IMR-90 (cell line): ENCODE results near the gene INCENP. TPM values are rescaled to one million over a fixed set of nuclear protein-coding genes. Genes with fewer than 3 reads are reported as not detected.

Experiments used
- ATAC-seq: fragments of 200-7000 bp; cut with Tn5 transposase; 2 replicates; pipeline ENCODE4 v1.9.1; 2020; ENCODE audit warnings: low read depth, mild to moderate bottlenecking, moderate library complexity
- BruUV-seq: library from RNA; stranded (reverse); fragments of 400-500 nt; replicated peaks from 2 replicates; lab custom pipeline; 2021; lab: Mats Ljungman, UMichigan
- CTCF ChIA-PET: fragments of 300-600 bp; formaldehyde crosslinking; extraction: SDS; loops from one replicate; lab custom pipeline; 2021; ENCODE audit warnings: antibody characterized with exemption; lab: Yijun Ruan, JAX
- POLR2A ChIA-PET: fragments of 300-600 bp; sonication (Branson Sonifier 250); formaldehyde crosslinking; loops from one replicate; lab custom pipeline; 2022; ENCODE audit warnings: antibody characterized with exemption; ENCODE audit not compliant: unreplicated experiment; lab: Charles Lee
- DNase-seq: peaks from one replicate; pipeline ENCODE4 v3.0.0; 2013
- H2AFZ ChIP-seq: replicated peaks from 2 replicates; pipeline ENCODE3; 2013; ENCODE audit warnings: low read length, mild to moderate bottlenecking; ENCODE audit not compliant: poor library complexity
- H2AK5ac ChIP-seq: 2 replicates; pipeline ENCODE4 v1.6.1; 2013; ENCODE audit warnings: low read depth, low read length, inconsistent platforms
- H2AK9ac ChIP-seq: replicated peaks from 2 replicates; pipeline ENCODE3; 2013; ENCODE audit warnings: mild to moderate bottlenecking, low read depth, low read length, moderate library complexity; ENCODE audit not compliant: poor library complexity
- H2BK120ac ChIP-seq: 2 replicates; pipeline ENCODE4 v1.6.1; 2013; ENCODE audit warnings: low read depth, low read length, inconsistent platforms
- H2BK15ac ChIP-seq: 3 replicates; pipeline ENCODE4 v1.6.1; 2013; ENCODE audit warnings: low read depth, low read length, inconsistent platforms
- H2BK20ac ChIP-seq: 2 replicates; pipeline ENCODE4 v1.6.1; 2013; ENCODE audit warnings: low read depth, mild to moderate bottlenecking, inconsistent platforms, low read length, moderate library complexity
- H2BK5ac ChIP-seq: 2 replicates; pipeline ENCODE4 v1.6.1; 2013; ENCODE audit warnings: mild to moderate bottlenecking, low read depth, low read length, inconsistent platforms; ENCODE audit not compliant: poor library complexity, severe bottlenecking
- H3K14ac ChIP-seq: replicated peaks from 2 replicates; pipeline ENCODE4 v1.6.1; 2013; ENCODE audit warnings: low read depth, low read length, inconsistent platforms
- H3K18ac ChIP-seq: 2 replicates; pipeline ENCODE4 v1.6.1; 2013; ENCODE audit warnings: low read depth, low read length, control low read depth
- H3K23ac ChIP-seq: 2 replicates; pipeline ENCODE4 v1.6.1; 2013; ENCODE audit warnings: low read depth, low read length, inconsistent platforms
- H3K27ac ChIP-seq: 2 replicates; pipeline ENCODE4 v1.5.1; 2013; ENCODE audit warnings: mild to moderate bottlenecking, control low read depth, low read length; ENCODE audit not compliant: insufficient read depth
- H3K27me3 ChIP-seq: 2 replicates; pipeline ENCODE4 v1.6.1; 2013; ENCODE audit warnings: low read length; ENCODE audit not compliant: control insufficient read depth, insufficient read depth
- H3K36me3 ChIP-seq: 2 replicates; pipeline ENCODE4 v1.6.1; 2013; ENCODE audit warnings: low read length, mixed read lengths; ENCODE audit not compliant: control insufficient read depth, insufficient read depth
- H3K4ac ChIP-seq: 2 replicates; pipeline ENCODE4 v1.6.1; 2013; ENCODE audit warnings: low read depth, low read length, inconsistent platforms
- H3K4me1 ChIP-seq: 2 replicates; pipeline ENCODE4 v1.6.1; 2013; ENCODE audit warnings: low read length, mixed read lengths; ENCODE audit not compliant: control insufficient read depth, insufficient read depth
- H3K4me2 ChIP-seq: 2 replicates; pipeline ENCODE4 v1.6.1; 2013; ENCODE audit warnings: low read depth, mild to moderate bottlenecking, control low read depth, low read length, moderate library complexity
- H3K4me3 ChIP-seq: 2 replicates; pipeline ENCODE4 v1.5.1; 2013; ENCODE audit warnings: low read depth, mild to moderate bottlenecking, control low read depth, low read length, moderate library complexity; ENCODE audit not compliant: insufficient read depth
- H3K56ac ChIP-seq: 2 replicates; pipeline ENCODE4 v1.6.1; 2013; ENCODE audit warnings: low read length, inconsistent platforms; ENCODE audit not compliant: insufficient read depth; ENCODE audit errors: extremely low read depth
- H3K79me1 ChIP-seq, 2 experiments: 2 replicates each; pipeline ENCODE4 v1.6.1; 2013; ENCODE audit warnings: low read length in 2 of 2, inconsistent platforms in 1 of 2, low read depth in 1 of 2
- H3K9ac ChIP-seq: 2 replicates; pipeline ENCODE4 v1.6.1; 2013; ENCODE audit warnings: low read depth, low read length, control low read depth
- H3K9me1 ChIP-seq: 2 replicates; pipeline ENCODE4 v1.6.1; 2013; ENCODE audit warnings: low read length, inconsistent platforms; ENCODE audit not compliant: insufficient read depth
- H3K9me3 ChIP-seq: 2 replicates; pipeline ENCODE4 v1.6.1; 2013; ENCODE audit warnings: low read length; ENCODE audit not compliant: control insufficient read depth, insufficient read depth
- H4K20me1 ChIP-seq: 2 replicates; pipeline ENCODE4 v1.6.1; 2013; ENCODE audit warnings: low read length, inconsistent platforms; ENCODE audit not compliant: insufficient read depth
- H4K5ac ChIP-seq: 2 replicates; pipeline ENCODE4 v1.6.1; 2013; ENCODE audit warnings: mild to moderate bottlenecking, low read depth, low read length, control low read depth
- H4K8ac ChIP-seq, 2 experiments: 2 replicates each; pipeline ENCODE4 v1.6.1; 2013; ENCODE audit warnings: low read depth in 2 of 2, low read length in 2 of 2, control low read depth in 1 of 2, inconsistent platforms in 1 of 2
- H4K91ac ChIP-seq: 2 replicates; pipeline ENCODE4 v1.6.1; 2013; ENCODE audit warnings: low read depth, low read length, inconsistent platforms; ENCODE audit not compliant: insufficient read depth
- BHLHE40 ChIP-seq: fragments of 150-350 bp; IDR thresholded peaks from 2 replicates; pipeline ENCODE4 v1.6.1; 2016; ENCODE audit warnings: mild to moderate bottlenecking, low read depth, low read length
- whole genome bisulfite sequencing, 2 experiments: methylation state at CpG; one replicate each; pipeline versions ENCODE4 v1.1.5 to v1.1.7; 2013; ENCODE audit warnings: missing lambda C conversion rate in 2 of 2; ENCODE audit not compliant: insufficient read length in 1 of 2; ENCODE audit errors: extremely low coverage in 2 of 2; 5-methylcytosine and 5-hydroxymethylcytosine counted together
- dilution Hi-C: fragments of 300-500 bp; cut with HindIII; formaldehyde crosslinking; loops from one replicate; pipeline ENCODE4 v1.14.3; 2018; ENCODE audit warnings: low sequenced_read_pairs; ENCODE audit not compliant: unreplicated experiment
- in situ Hi-C: fragments of 300-500 bp; cut with MboI; formaldehyde crosslinking; loops from 3 replicates; pipeline ENCODE4 v1.14.3; 2019; ENCODE audit warnings: low sequenced_read_pairs, inconsistent platforms, mixed read lengths
- intact Hi-C: fragments of 100-400 bp; cut with micrococcal nuclease; formaldehyde crosslinking; loops from 2 replicates; pipeline ENCODE4 v1.10.0; 2022
- polyA plus RNA-seq, 3 experiments: library from polyadenylated mRNA; depleted of rRNA; stranded (reverse); fragments of >200 nt; gene quantifications; 2 replicates each; pipeline ENCODE4 v1.2.3, GENCODE V29; 2012; ENCODE audit warnings: low replicate concordance in 1 of 3
- total RNA-seq: library from RNA; depleted of rRNA; stranded (reverse); fragments of >200 nt; gene quantifications from 2 replicates; pipeline ENCODE4 v1.2.3, GENCODE V29; 2012

INCENP gene
- total and polyA plus RNA-seq, 2 of the 4 experiments (the other 2 are of a cell fraction): 18.6 to 23.8 TPM

- WGBS, 2 experiments: no CpG with 5 or more reads among the region's 1 CpG
Observed at GRCh38 chr11:62087694-62088093, 36.1 kb upstream of the INCENP start.

More at GRCh38 chr11:62087694-62088093, 36.1 kb upstream of the INCENP start:
- no peak for DNase-seq
- Histone ChIP-seq H2AK5ac (no peak overlapping the region), H3K4me2 (no peak overlapping the region), H3K36me3 (no peaks in the 10 kb centered on the region), H2BK20ac (no peak overlapping the region), H4K91ac (no peak overlapping the region), H3K27me3 (no peaks in the 10 kb centered on the region), H3K4me1 (no peaks in the 10 kb centered on the region), H4K8ac (no peak overlapping the region), H3K56ac (no peak overlapping the region), H4K5ac (no peak overlapping the region), H2BK15ac (no peak overlapping the region), H3K4ac (no peak overlapping the region), H2AFZ (no peak overlapping the region), H3K79me1 (no peaks in the 10 kb centered on the region), H2BK5ac (no peak overlapping the region), H3K23ac (no peak overlapping the region), H3K4me3 (no peak overlapping the region), H3K9me3 (peaks cover 9% of the 10 kb centered on the region), H3K14ac (no peak overlapping the region), H4K20me1 (no peaks in the 10 kb centered on the region), H3K27ac (no peak overlapping the region), H3K18ac (no peak overlapping the region), H3K9me1 (no peaks in the 10 kb centered on the region), H2AK9ac (no peak overlapping the region), H2BK120ac (no peak overlapping the region), H3K9ac (no peak overlapping the region)
- in situ Hi-C loops: no loop called here
- ATAC-seq: no peak
- CTCF ChIA-PET: interaction anchor here (2.5 kb wide), 1 partner anchor 20 kb away, joined by 8 read pairs; no protein-coding TSS in a partner anchor
- dilution Hi-C loops: no loop called here
- POLR2A ChIA-PET: no interaction called here
- no peak for TF ChIP-seq BHLHE40
- BruUV-seq: no TSS peak
- intact Hi-C loops: no loop called here
